HepG2 (cell line): ENCODE measurements around the gene PBX1. TPM values are rescaled to one million over a fixed set of nuclear protein-coding genes. Genes with fewer than 3 reads are reported as not detected.

Experiments
- ATAC-seq: fragments of 200-7000 bp; cut with Tn5 transposase; 3 replicates; pipeline ENCODE4 v1.9.1; 2020; ENCODE audit warnings: mild to moderate bottlenecking, moderate library complexity
- BruUV-seq: library from RNA; stranded (reverse); fragments of 400-500 nt; replicated peaks from 2 replicates; lab custom pipeline; 2021; lab: Mats Ljungman, UMichigan
- CTCF ChIA-PET: fragments of 300-600 bp; formaldehyde crosslinking; extraction: SDS; loops from one replicate; lab custom pipeline; 2021; ENCODE audit warnings: low total read pairs, inconsistent platforms, low intra/inter-chr PET ratio; lab: Yijun Ruan, JAX
- POLR2A ChIA-PET: fragments of 350-600 bp; sonication (Branson Sonifier 250); formaldehyde crosslinking; loops from one replicate; lab custom pipeline; 2020; ENCODE audit warnings: antibody characterized with exemption, inconsistent platforms; lab: Yijun Ruan, JAX
- DNase-seq: peaks from one replicate; pipeline ENCODE4 v3.0.0-alpha.2; 2015; ENCODE audit warnings: low spot score
- FAIRE-seq: peaks from 3 replicates; lab custom pipeline; 2011; peaks lifted over from hg19 to GRCh38; lab: Jason Lieb, UNC
- H2AFZ ChIP-seq: one replicate; pipeline ENCODE4 v1.6.1; 2011; ENCODE audit warnings: low read length, inconsistent platforms
- H3K27ac ChIP-seq: fragments of 300-600 bp; 3 replicates; pipeline ENCODE4 v1.8.0; 2011; ENCODE audit warnings: mixed run types, mild to moderate bottlenecking, mixed read lengths, low read length, inconsistent platforms; ENCODE audit not compliant: insufficient read depth; ENCODE audit errors: extremely low read length
- H3K27me3 ChIP-seq, 2 experiments: fragments of 200-600 bp in 1 of 2; 2 replicates in 1 of 2; 3 replicates in 1 of 2; pipeline versions ENCODE4 v1.6.0 to v1.8.0; 2011; ENCODE audit warnings: low read length in 2 of 2, mild to moderate bottlenecking in 2 of 2, moderate library complexity in 2 of 2, inconsistent platforms in 1 of 2; ENCODE audit not compliant: insufficient read depth in 2 of 2, control insufficient read depth in 1 of 2
- H3K36me3 ChIP-seq, 2 experiments: fragments of 200-600 bp in 1 of 2; replicated peaks in 1 of 2; 2 replicates in 1 of 2; 3 replicates in 1 of 2; pipeline versions ENCODE4 v1.5.1 to v1.8.0; 2011; ENCODE audit warnings: low read length in 2 of 2, inconsistent platforms in 1 of 2; ENCODE audit not compliant: insufficient read depth in 2 of 2, control insufficient read depth in 1 of 2
- H3K4me1 ChIP-seq: 2 replicates; pipeline ENCODE4 v1.5.1; 2012; ENCODE audit warnings: low read length, inconsistent platforms; ENCODE audit not compliant: insufficient read depth
- H3K4me2 ChIP-seq: 2 replicates; pipeline ENCODE4 v1.6.0; 2011; ENCODE audit warnings: low read depth, low read length, inconsistent platforms
- H3K4me3 ChIP-seq, 3 experiments: fragments of 200-600 bp in 1 of 3; sonication (generic), shearing (Covaris generic) in 1 of 3; replicated peaks in 1 of 3; 2 replicates each; pipeline ENCODE4 v1.5.1; 2011 to 2016; ENCODE audit warnings: low read length in 3 of 3, inconsistent platforms in 2 of 3, low read depth in 2 of 3, mild to moderate bottlenecking in 2 of 3, control low read depth in 1 of 3, mixed read lengths in 1 of 3; ENCODE audit not compliant: insufficient read depth in 1 of 3
- H3K79me2 ChIP-seq: one replicate; pipeline ENCODE4 v1.6.1; 2011; ENCODE audit warnings: low read length, inconsistent platforms; ENCODE audit not compliant: insufficient read depth
- H3K9ac ChIP-seq: 2 replicates; pipeline ENCODE4 v1.6.0; 2011; ENCODE audit warnings: mild to moderate bottlenecking, low read depth, low read length, inconsistent platforms; ENCODE audit not compliant: insufficient read depth
- H3K9me3 ChIP-seq: 2 replicates; pipeline ENCODE4 v1.5.1; 2012; ENCODE audit warnings: mild to moderate bottlenecking, low read length
- H4K20me1 ChIP-seq: 2 replicates; pipeline ENCODE4 v1.6.0; 2011; ENCODE audit warnings: inconsistent platforms, mild to moderate bottlenecking, low read length, moderate library complexity; ENCODE audit not compliant: insufficient read depth
- AKAP8 ChIP-seq: sonication (generic); formaldehyde crosslinking; IDR thresholded peaks from 2 replicates; pipeline ENCODE4 v1.5.1; 2020; ENCODE audit warnings: mild to moderate bottlenecking, missing genetic modification reagents
- ARNTL ChIP-seq: sonication (generic); formaldehyde crosslinking; IDR thresholded peaks from 2 replicates; pipeline ENCODE4 v1.4.0; 2020; ENCODE audit warnings: mild to moderate bottlenecking, missing genetic modification reagents
- CENPBD1 ChIP-seq: sonication (generic); formaldehyde crosslinking; IDR thresholded peaks from 2 replicates; pipeline ENCODE4 v1.8.0; 2022; ENCODE audit warnings: missing genetic modification reagents, low read depth, mild to moderate bottlenecking, borderline replicate concordance
- CREB1 ChIP-seq, 2 experiments: fragments of 450-650 bp in 1 of 2; IDR thresholded peaks; 2 replicates each; pipeline ENCODE4 v1.6.1; 2016 to 2017; ENCODE audit warnings: control low read depth in 1 of 2, mild to moderate bottlenecking in 1 of 2, missing compliant biosample characterization in 1 of 2, missing genetic modification characterization in 1 of 2
- DNMT1 ChIP-seq: sonication (generic); formaldehyde crosslinking; IDR thresholded peaks from 2 replicates; pipeline ENCODE4 v1.5.1; 2020; ENCODE audit warnings: mild to moderate bottlenecking, missing genetic modification reagents
- E2F2 ChIP-seq: sonication (generic); formaldehyde crosslinking; IDR thresholded peaks from 2 replicates; pipeline ENCODE4 v1.4.0; 2020; ENCODE audit warnings: missing genetic modification reagents, borderline replicate concordance
- IRF9 ChIP-seq: sonication (generic); formaldehyde crosslinking; IDR thresholded peaks from 2 replicates; pipeline ENCODE4 v1.8.0; 2022; ENCODE audit warnings: missing genetic modification reagents, mild to moderate bottlenecking, borderline replicate concordance
- MEIS1 ChIP-seq: sonication (generic); formaldehyde crosslinking; IDR thresholded peaks from 2 replicates; pipeline ENCODE4 v1.9.0; 2021; ENCODE audit warnings: mild to moderate bottlenecking, missing genetic modification reagents, moderate library complexity, borderline replicate concordance
- MXI1 ChIP-seq: IDR thresholded peaks from 3 replicates; pipeline ENCODE4 v1.6.1; 2012; ENCODE audit warnings: low read depth, low read length, inconsistent platforms, borderline replicate concordance
- RXRB ChIP-seq: IDR thresholded peaks from 2 replicates; pipeline ENCODE4 v1.6.1; 2016; ENCODE audit warnings: borderline replicate concordance, missing genetic modification reagents, missing compliant biosample characterization
- ZNF343 ChIP-seq: sonication (generic); formaldehyde crosslinking; IDR thresholded peaks from 2 replicates; pipeline ENCODE4 v1.4.0; 2020; ENCODE audit warnings: mild to moderate bottlenecking, missing genetic modification reagents
- ZNF484 ChIP-seq: sonication (generic); formaldehyde crosslinking; IDR thresholded peaks from 2 replicates; pipeline ENCODE4 v1.5.1; 2020; ENCODE audit warnings: mild to moderate bottlenecking, low read depth, missing genetic modification reagents, borderline replicate concordance
- ZNF782 ChIP-seq: sonication (generic); formaldehyde crosslinking; IDR thresholded peaks from 2 replicates; pipeline ENCODE4 v1.4.0; 2020; ENCODE audit warnings: missing genetic modification reagents, mild to moderate bottlenecking, borderline replicate concordance
- ZSCAN30 ChIP-seq: sonication (generic); formaldehyde crosslinking; IDR thresholded peaks from 2 replicates; pipeline ENCODE4 v1.5.0; 2020; ENCODE audit warnings: mild to moderate bottlenecking, missing genetic modification reagents
- whole genome bisulfite sequencing: methylation state at CpG from one replicate; pipeline ENCODE4 v1.1.6; 2017; ENCODE audit warnings: low lambda C conversion rate; 5-methylcytosine and 5-hydroxymethylcytosine counted together
- in situ Hi-C: cut with HindIII; loops from 2 replicates; pipeline ENCODE4 v1.10.0; 2017; ENCODE audit warnings: low pct_unique_long_range_greater_than_20kb; ENCODE audit not compliant: extremely low pct_ligation_motif_present
- intact Hi-C: fragments of 100-400 bp; cut with micrococcal nuclease; formaldehyde crosslinking; loops from one replicate; pipeline ENCODE4 v1.10.0; 2022; ENCODE audit not compliant: unreplicated experiment
- polyA plus RNA-seq, 8 experiments: library from polyadenylated mRNA; depleted of rRNA in 3 of 8; stranded (reverse) in 7 of 8; unstranded in 1 of 8; fragments of >200 nt; fragmentation: Illumina TruSeq in 4 of 8; extraction: Trizol in 4 of 8; gene quantifications; 2 replicates each; pipeline versions ENCODE4 v1.2.1 to v1.2.3, GENCODE V29; 2011 to 2016; ENCODE audit warnings: low read depth in 4 of 8, missing spikeins in 1 of 8, mixed read lengths in 1 of 8; ENCODE audit not compliant: insufficient read depth in 1 of 8
- total RNA-seq, 5 experiments: library from RNA; depleted of rRNA; stranded (reverse); fragments of >200 nt; fragmentation: Illumina TruSeq; extraction: Trizol; gene quantifications; 2 replicates each; pipeline ENCODE4 v1.2.3, GENCODE V29; 2016; ENCODE audit warnings: low read depth in 1 of 5

The PBX1 gene
- total and polyA plus RNA-seq, 2 of the 13 experiments (the other 11 are each of a cell fraction or from before 2014, with no cell fraction given), result 0.24 TPM; not detected in 1

- no peaks in the 10 kb centered on the region for H4K20me1 ChIP-seq
- TF ChIP-seq CENPBD1 (CRISPR knock-in tag), result no peak
- no peak for TF ChIP-seq ZNF484
- no peak for TF ChIP-seq MXI1
- no peak for TF ChIP-seq ZSCAN30 (CRISPR knock-in tag)
- no peak for TF ChIP-seq ZNF343
- no peak for TF ChIP-seq DNMT1
- no peak for TF ChIP-seq CREB1 (IDR thresholded peaks at IDR 0.05)
- TF ChIP-seq CREB1 (CRISPR knock-in tag; IDR thresholded peaks at IDR 0.05), result no peak
- no peak for TF ChIP-seq ZNF782 (CRISPR knock-in tag)
- TF ChIP-seq E2F2 (CRISPR knock-in tag), result no peak
- no peak for TF ChIP-seq RXRB (CRISPR knock-in tag)
- TF ChIP-seq MEIS1 (CRISPR knock-in tag), result no peak
- no peak for TF ChIP-seq IRF9
- no peak for TF ChIP-seq AKAP8 (CRISPR knock-in tag)
- no peak for TF ChIP-seq ARNTL
- no peak overlapping the region for H2AFZ ChIP-seq
- BruUV-seq, result no TSS peak
- no peaks in the 10 kb centered on the region for H3K36me3 ChIP-seq
- ATAC-seq, result no peak
- POLR2A ChIA-PET, result no interaction called here
- CTCF ChIA-PET, result no interaction called here
- WGBS, result 11% methylated on average over 1 of the region's 5 CpGs
- no peak for DNase-seq
- no peak overlapping the region for H3K4me2 ChIP-seq
- in situ Hi-C loops (no loop called here), intact Hi-C loops (no loop called here)
- no peaks in the 10 kb centered on the region for H3K27me3 ChIP-seq
- no peak overlapping the region for H3K9ac ChIP-seq
- no peaks in the 10 kb centered on the region for H3K79me2 ChIP-seq
- no peaks in the 10 kb centered on the region for H3K9me3 ChIP-seq
- no peak for FAIRE-seq
- H3K27ac ChIP-seq, result no peak overlapping the region
- H3K4me3 ChIP-seq, result no peak overlapping the region
- H3K4me1 ChIP-seq, result no peaks in the 10 kb centered on the region
Measured at GRCh38 chr1:164641353-164641730, 82.4 kb downstream of the PBX1 start.
